Raji (cell line): Measurements from ENCODE around the gene PPP1R14D.

Source experiments
- POLR2A ChIP-seq: IDR thresholded peaks from 2 replicates; pipeline ENCODE4 v1.6.1; 2011; ENCODE audit warnings: low read depth, low read length, control low read depth; ENCODE audit not compliant: insufficient read depth

The PPP1R14D gene

GRCh38 chr15:40768521-40769273, 59.8 kb downstream of the PPP1R14D start:
- no peak for TF ChIP-seq POLR2A

- TF ChIP-seq POLR2A = no peak
Observed at GRCh38 chr15:40767838-40768500, 60.5 kb downstream of the PPP1R14D start.

- no peak for TF ChIP-seq POLR2A
Observed at GRCh38 chr15:40766906-40767837, 61.3 kb downstream of the PPP1R14D start.

- no peak for TF ChIP-seq POLR2A
Observed at GRCh38 chr15:40766194-40766815, 62.2 kb downstream of the PPP1R14D start.
